GM18868 (cell line): ENCODE measurements around the gene CCM2L.

ENCODE experiments used
- ATAC-seq: cut with Tn5 transposase; IDR thresholded peaks from one replicate; pipeline ENCODE4 v1.9.1; 2021; ENCODE audit warnings: mild to moderate bottlenecking, moderate library complexity; ENCODE audit not compliant: unreplicated experiment

CCM2L gene

DNA sequence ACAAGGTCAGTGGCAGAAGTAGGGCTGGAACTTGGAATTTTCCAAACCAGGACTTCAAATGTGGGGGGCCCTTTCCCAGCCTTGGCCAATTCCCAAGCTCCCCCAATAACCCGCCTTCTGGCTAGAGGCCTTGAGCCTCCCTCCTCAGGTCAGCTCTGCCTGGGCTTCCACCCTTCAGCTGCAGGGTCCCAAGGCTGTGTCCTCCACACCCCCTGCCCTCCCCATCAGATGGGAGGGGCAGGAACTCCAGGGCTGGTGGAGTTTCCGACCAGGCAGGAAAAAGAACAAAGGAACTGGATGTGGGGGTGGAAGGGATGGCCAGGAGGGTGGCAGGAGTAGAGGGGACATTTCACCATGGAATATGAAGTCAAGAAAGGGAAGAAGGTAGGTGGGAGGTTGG, at the start of gene CCM2L:
Gene CCM2L, plus strand, starts transcription at position 338 of the 400 bp plus-strand sequence. Its CDS starts 17 bp downstream, at position 355.
- ATAC-seq: no peak

DNA sequence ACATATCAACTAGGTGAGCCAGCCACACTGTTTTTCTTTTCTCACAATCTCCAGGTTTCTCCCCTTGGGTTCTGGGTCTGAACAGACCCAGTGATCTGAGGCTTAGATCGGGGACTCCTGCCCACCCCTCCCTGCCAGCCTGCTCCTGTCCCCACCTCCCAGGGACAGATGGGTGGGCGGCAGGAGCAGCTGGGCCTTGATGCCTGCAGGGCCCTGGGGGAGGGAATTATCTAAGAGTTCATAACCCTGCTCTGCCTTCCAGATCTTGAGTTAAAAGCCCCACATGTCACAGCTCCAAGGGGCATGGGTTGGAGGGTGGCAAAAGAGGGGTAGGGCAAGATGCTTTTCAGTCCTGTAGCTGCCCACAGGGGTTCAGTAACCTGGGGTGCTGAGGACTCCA, 47.5 kb upstream of the CCM2L start:
- no peak for ATAC-seq

DNA sequence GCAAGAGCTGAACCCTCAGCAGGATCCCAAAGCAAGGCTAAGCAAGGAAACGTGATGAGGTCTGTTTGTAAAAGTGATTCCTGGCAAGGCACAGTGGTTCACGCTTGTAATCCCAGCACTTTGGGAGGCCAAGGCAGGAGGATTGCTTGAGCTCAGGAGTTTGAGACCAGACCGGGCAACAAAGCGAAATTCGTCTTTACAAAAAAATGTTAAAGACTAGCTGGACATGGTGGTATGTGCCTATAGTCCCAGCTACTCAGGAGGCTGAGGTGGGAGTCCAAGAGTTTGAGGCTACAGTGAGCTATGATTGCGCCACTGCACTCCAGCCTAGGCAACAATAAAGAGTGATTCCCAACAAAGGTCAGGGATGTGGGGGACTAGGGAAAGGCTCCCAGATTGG, 46.3 kb upstream of the CCM2L start:
- ATAC-seq: no peak

DNA sequence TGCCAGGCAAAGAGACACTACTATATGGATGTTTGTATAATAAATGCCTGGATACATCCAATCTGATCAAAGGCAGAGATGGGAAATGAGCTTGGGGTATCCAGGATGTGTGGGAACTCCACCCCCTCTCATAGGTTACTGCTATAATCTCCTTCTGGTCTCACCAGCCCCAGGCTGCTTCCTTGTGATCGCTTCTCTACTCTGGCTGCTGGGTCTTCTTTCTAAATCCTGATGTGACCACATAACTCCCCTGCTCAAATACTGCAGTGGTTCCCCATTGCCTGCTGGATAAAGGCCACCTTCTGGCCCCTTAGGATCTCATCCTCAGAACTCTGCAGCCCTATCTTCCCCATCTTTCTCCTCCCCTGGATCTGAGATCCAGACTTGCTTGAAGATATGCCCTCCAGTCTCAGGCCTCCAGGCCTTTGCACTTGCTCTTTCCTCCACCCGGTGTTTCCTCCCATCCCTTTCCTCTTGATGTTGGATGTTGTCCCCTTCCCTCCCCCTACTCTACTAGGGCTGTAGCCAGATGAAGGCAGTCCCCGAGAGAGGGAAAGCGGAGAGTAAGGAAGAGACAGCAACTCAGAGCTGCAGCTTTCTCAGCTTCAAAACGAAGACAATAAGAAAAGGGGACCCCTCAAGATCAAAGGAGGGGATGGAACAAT, 43.1 kb upstream of the CCM2L start:
- ATAC-seq: no peak

DNA sequence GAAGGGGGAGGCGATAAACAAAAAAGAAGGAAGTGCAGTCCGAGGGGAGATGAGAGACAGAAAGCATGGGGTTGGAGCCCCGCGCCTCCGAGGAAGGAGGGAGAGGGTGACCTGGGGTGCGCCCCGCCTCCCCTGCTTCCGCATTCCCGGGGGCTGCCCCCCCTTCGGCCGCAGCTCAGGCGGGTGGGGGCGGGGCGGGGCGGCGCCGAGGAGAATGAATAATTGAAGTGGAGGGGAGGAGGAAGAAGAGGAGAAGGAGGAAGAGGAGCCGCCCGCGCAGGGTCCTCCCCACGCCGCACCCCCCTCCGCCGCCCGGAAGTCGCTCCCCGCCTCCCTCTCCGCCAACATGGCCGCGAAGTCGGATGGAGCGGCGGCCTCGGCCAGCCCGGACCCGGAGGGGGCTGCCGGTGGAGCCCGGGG, 42.4 kb upstream of the CCM2L start, which contains the start of gene XKR7:
Gene XKR7, plus strand, starts transcription at position 322 of the 420 bp plus-strand sequence. Its CDS starts 25 bp downstream, at position 347.
- no peak for ATAC-seq

DNA sequence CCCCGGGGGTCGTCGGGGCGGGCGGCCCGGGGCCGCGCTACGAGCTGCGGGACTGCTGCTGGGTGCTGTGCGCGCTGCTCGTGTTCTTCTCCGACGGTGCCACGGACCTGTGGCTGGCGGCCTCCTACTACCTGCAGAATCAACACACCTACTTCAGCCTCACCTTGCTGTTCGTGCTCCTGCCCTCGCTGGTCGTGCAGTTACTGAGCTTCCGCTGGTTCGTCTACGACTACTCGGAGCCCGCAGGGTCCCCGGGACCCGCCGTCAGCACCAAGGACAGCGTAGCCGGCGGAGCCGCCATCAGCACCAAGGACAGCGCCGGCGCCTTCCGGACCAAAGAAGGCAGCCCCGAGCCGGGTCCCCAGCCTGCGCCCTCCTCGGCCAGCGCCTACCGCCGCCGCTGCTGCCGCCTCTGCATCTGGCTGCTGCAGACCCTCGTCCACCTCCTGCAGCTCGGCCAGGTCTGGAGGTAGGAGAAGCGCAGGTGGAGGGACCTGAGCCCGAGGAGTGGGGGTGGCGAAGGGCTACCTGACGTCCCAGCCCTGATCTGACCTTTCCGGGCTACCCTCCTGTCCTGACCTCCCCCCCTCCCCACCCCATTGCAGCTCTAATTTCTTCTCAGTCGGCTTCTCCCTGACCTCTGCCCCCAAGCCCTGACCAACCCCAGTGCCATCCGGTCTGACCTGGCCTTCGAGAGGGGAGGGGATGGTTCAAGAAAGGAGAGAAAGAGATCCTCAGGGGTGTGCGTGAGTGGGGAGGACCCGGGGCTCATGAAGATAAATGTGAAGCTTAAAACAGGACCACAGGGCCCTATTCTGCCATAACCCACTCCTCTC, 41.7 kb upstream of the CCM2L start:
- no peak for ATAC-seq

DNA sequence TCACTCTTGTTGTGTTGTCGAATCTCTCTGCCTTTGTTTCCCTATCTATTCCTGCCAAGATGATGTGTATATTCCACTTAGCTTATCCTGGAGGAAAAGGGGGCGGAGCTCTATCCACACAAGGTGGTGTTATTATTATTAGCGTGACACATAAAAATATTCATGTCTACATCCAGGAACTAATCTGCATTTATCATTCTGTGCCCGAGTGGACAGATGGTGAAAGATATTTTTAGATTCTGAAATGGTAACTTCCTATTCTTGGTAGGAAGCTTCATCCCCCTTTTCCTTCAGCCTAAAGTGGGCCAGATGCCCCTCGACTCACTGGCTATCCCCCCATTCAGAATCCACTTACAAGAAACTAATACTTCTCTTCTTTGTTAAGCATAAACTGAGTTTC, 40.2 kb upstream of the CCM2L start:
- no peak for ATAC-seq

DNA sequence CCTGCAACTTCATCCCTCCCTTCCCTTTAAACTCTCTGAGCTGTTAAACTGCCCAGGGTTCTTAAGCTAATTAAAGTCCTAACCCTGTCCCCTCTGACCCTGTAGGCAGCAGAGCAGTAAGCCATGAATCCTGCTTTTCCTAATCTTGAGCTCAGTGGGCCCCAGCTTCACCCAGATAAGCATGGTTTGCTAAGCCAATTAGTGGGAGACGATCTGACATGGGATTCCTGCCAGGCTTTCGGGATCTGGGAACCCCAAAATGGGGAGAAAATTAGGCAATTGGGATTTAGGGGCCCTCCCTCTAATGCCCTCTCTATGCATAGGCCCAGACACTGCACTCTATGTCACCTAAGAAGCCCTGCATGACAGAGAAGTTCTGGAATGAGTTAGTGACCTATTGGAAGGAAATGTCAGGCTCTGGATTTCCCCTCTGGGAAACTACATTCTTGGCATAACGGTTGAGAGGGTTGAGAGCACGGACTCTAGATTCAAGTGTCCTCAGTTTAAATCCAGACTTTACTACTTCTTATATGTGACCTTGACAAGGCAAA, 37.7 kb upstream of the CCM2L start:
- ATAC-seq: no peak

DNA sequence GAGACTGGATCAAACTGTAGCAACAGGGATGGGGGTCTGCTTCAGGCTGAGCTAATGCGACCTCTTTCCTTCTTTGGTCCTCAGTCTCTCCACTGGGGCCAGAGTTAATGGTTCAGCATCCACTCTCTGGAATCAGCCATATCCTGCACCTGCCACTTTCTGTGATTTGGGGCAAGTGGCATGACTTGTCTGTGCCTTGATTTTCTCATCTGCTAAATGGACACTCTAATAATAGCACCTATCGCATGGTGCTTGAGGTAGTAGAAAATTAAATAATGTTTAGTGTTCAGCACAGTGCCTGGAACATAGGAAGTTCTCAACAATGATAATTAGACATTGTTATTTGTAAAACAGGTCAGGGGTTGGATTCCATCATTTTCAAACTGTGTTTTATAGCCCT, 35.9 kb upstream of the CCM2L start:
- no peak for ATAC-seq

DNA sequence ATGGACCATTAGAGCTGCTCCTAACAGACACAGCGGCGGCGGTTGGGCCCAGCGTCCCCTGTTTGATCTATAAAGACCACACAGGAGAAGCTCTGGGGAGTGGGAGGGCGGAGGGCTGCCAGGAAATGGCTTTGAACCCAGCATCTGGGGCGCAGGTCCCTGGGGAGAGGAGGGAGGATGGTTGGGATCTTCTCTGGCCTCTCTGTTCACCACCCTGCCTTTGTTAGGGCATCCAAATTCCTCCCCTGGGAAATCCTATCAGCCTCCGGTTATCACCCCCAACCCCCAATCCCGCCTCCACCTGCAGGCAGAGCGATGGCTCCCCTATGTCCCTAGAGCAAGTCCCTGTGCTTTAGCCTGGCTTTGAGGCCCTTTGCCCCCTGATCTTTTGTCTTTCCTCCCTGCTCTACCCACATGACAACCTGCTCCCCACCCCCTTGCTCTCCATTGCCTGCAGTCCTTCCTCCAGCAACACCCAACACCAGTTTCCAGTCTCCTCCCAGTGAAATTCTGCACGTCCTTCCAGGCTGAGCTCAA, 35.2 kb upstream of the CCM2L start:
- ATAC-seq: no peak

DNA sequence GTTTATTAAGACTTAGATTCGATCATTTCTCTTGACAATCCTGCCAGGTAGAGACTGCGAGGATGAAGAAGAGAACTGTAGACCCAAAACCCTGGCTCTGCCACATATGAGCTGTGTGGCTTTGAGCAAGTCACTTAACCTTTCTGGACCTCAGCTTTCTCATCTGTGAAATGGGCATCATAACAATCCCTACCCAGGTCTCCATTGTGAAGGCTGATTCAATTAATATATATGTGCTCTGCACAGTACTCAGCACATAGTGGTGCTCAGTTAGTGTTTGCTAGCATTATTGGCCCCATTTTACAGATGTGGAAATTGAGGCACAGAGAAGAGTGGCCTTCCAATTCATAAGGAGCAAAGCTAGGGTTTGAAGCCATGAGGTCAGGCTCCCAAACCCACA, 34.4 kb upstream of the CCM2L start:
- ATAC-seq: no peak

DNA sequence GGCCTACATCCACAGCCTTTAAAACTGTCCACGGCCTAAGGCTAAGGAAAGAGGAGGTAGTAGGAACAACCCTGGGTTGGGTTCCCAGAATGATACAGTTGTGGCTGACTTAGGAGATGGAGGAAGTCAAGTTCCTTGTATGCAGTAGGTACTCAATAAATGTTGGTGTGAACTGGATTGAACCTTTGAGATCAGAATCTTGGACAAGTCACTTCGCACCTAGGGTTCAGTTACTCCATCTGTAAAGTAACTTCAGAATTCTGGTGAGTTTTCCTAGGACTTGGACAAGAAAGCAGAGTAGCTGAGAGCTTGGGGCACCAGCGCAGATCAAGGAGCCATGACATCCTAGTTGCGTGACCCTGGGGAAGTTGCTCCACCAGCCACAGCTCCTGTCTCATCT, 33.2 kb upstream of the CCM2L start:
- no peak for ATAC-seq

DNA sequence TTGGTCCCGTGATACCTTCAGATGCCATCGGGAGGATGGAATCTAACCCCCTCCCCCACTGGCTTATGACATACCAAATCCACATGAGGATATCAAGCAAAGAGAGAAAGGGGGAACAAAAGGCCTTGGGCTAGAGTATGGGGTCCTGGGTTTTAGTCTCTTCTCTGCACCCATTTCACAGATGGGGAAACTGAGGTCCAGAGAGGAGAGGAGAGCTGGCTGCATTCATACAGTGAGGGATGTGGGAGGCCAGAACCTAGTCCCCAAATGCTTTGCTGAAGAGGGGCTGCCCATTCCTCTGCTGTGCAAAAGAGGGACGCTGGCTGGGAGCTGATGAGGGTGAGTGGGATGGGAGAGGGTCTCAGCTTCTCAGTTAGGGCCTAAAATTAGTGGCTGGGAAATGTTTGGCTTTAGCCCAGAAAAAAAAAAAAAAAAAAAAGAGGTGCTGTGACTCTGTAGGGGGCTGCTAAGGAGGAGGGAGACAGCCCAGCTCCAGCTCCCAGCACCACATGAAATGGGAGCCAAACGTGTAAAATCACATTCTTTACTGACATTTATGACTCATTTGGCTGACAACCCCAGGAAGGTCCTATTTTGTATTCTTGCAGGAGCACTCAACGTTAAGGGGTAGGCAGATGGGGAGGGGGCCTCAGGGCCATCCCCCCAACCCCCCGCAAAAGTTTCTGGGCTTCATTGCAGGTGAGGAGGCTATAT, 30.4 kb upstream of the CCM2L start:
- ATAC-seq: no peak

DNA sequence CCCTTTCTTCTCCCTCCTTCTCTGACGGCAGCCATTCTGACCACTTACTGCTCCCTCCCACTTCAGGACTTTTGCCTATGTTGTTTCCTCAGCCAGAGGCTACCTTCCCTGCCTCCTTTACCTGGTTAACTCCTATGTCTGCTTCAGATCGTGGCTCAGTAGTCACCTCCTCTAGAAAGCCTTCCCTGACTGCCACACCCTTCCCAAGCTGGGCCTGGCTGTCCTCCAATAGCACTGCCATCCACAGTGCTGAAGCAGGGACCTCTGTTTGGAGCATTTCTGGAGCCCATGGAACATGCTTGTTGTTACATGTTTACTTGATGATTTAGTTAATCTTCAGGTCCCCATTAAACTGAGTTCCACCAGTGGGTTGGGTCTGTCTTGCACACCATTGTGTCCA, 28.5 kb upstream of the CCM2L start:
- no peak for ATAC-seq

DNA sequence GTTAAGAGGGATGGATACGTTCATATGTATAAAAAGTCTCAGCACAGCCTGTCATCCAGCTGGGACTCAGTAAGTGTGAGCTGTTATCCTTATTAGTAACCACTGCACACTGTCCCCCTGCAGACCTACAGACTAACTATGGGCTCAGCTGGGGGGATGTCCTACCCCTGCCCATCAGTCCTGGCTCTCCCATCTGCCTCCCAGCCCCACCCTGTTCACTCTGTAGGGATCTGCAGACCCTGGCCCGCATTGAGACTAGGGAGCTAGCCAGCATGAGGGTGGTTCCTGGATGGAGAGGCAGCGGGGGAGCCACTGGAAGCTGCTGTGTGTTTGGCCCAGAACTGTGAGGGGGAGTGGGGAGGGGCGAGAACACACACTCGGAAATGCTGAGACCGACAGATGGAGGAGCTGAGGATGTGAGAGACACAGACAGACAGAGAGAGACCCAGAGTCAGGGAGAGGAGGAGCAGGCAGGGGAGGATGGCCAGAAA, 25.2 kb upstream of the CCM2L start:
- no peak for ATAC-seq

DNA sequence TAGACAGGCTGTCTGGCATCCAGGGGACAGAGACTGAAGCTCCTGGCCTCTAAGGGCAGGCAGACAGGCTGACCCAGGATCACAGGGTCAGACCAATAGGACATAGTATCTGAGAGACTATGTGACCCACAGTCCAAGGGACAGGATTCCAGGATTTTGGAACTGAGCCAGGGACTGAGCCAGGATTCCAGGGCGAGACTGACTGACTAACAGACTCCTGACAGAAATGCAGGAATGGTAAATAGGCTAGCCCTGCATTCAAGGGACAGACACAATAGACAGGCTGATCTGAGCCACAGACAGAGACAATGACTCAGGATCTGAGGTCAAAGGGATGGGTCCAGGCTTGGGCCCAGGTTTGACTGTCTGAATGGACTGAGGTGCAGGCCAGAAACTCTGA, 22.5 kb upstream of the CCM2L start:
- ATAC-seq: no peak

DNA sequence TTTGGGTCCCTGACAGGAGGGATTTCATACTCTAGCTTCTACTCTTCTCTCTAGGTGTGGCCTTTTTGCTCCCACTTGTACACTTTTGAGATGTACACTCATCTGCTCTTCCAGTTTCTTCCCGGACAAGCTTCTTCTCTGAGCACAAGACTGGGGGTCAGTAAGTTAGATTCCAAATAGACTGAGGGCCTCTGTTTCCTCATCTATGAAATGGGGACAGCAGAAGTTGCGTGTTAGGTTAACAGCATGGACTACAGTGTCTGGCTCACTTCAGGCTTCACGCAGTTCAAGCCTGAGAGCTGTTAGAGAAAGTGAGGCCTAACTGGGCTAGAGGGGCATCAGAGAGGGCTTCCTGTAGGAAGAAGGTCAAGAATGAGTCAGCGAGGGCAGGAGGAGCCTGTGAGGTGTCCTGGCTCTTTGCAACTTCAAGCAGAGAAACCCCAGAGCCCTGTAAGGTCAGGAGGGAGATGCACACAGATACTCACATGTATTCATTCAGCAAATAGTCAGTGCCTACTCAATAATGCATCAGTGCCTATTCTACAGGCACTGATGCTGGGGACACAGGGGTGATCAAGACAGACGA, 21.7 kb upstream of the CCM2L start:
- no peak for ATAC-seq

DNA sequence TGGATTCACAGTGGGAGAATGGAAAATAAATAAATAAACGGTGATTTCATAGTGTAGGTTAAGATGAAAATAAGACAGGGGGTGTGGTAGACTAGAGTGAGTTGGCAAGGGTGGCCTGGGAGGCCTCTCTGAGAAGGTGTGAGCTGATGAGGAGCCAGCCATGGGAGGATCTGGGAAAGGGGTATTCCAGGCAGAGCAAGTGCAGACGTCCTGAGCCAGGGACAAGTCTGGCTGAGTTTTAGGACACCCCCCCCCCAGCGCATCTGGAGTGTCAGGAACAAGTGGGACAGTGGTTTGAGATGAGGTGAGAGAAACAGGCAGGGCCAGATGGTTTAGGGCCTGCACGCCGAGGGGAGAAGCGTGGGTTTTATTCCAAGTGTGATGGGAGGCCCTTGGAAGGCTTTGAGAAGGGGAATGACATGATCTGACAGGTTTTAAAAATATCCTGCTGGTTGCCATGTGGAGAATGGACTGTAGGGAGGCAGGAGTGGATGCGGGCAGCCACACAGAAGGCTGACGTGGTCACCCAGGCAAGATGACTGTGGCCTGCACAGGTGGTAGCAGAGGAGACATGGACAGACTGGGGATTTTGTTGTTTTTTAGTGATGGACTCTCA, 21.1 kb upstream of the CCM2L start:
- no peak for ATAC-seq

DNA sequence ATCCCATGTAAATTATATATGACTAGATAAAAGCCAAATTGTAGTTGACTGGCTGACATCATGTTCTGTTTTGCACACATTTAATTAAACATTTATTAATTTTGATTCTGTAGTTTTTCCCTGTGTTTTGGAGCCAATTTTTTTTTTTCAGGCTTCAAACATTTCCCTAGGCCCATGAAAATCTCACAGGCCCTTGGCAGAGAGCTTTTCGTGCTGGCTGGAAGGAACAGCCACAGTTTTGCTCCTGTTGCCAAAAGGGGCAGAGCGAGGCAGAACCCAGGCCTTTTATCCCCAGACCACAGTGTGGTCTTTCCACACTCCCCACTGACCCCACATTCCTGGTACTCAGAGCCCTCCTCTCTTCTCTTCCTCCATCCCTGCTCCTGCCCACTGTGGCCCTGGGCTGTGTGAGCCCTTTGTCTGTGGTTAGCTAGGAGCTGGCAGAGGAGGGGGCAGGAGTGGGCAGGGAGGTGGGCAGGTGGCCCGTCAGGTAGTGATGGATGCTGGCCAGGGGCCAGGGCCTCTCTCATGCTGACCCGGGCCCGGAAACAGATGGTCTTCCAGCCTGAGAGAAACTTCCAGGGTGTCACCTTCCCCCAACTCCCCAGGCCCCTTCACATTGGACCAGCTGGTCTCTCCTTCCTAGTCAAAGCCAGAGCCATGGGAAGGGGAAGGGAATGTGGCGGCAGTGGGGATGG, 19.4 kb upstream of the CCM2L start:
- ATAC-seq: no peak

DNA sequence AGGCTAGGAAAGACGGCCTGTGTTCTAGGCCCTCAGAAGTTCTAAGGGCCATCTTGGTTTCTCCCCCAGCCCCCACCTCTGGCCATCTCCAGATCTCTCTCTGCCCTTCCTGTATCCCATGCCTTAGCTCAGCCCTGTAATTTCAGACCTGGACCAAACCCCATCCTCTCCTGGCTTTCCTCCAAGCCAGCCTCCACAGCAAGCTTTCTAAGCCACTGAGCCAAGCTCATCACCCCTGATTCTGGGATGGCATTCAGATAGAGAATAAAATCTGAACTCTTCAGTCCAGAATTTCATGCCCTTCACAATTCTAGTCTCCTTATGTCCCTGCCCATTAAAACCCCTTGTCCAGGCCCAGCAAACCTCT, 18.9 kb upstream of the CCM2L start:
- ATAC-seq: no peak
